ENCODE measurements around the gene TMEM131.

GRCh38 chr2:97840198-97840597, 155.6 kb downstream of the TMEM131 start:
- no peak for TF ChIP-seq CTCF (IDR thresholded peaks at IDR 0.05)
- no peak for TF ChIP-seq POLR2AphosphoS5 (IDR thresholded peaks at IDR 0.05)

All from transverse colon (tissue), 4 donors.